ENCODE data around the gene TENT4B. TPM values are rescaled to one million over a fixed set of nuclear protein-coding genes. Genes with fewer than 3 reads are reported as not detected.

The TENT4B gene
- total RNA-seq, 1 donor from 2014 or later = 6.5 TPM

GRCh38 chr16:50195276-50195675 is 42.2 kb downstream of the TENT4B start:
- peak in 1 of 2 donors; percentile 38 for DNase-seq (ENCODE audit: low read depth in 2 of 2)

DNA sequence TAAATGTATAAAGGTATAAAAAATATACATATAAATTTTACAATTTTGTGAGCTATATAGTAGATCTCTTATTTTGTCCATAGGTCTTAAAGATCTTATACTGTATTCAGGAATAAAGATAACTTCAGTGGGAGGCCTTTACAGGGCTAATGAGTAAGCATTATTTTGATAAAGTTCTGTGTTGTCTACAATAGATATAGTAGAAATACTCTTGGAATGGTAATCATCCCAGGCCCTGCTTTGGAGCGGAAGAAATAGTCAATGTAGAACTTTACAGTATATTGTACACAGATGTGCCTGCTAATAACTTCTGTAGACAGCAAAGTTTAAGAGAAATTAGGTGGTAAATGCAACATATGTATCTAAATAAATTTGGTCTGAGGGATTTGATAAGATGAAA is 42.6 kb downstream of the TENT4B start:
- DNase-seq (ENCODE audit: low read depth in 2 of 2) = no peak

DNA sequence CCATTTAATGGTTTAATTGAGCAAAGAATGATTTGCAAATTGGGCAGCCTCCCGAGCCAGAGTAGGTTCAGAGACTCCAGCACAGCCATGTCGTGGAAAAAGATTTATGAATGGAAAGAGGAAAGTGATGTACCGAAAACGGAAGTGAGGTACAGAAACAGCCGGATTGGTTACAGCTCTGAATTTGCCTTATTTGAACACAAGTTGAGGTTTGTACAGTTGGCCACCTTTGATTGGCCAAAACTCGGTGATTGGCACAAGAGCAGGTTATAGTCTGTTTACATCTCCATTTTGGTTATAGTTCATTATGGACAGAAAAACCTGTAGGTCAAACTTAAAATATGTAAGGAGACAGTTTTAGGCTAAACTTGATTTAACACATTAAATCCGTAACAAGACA is 44.5 kb downstream of the TENT4B start:
- DNase-seq (ENCODE audit: low read depth in 2 of 2) = no peak

GRCh38 chr16:50198802-50199403 is 45.8 kb downstream of the TENT4B start:
- no peak for DNase-seq (ENCODE audit: low read depth in 2 of 2)

DNA sequence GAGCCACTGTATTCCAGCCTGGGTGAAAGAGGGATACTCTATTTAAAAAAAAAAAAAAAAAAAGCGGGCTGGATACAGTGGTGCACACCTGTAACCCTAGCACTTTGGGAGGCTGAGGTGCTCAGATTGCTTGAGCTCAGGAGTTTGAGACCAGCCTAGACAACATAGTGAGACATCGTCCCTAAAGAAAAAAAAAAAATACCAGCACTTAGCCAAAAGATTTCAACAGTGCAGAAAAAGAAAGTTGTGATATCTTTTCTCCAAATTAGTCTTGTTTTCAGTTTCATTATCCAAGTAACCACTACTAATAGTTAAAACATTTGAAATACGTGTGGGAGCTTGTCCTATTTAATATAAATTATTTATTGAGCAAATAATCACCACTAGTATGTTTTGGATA is 48.7 kb downstream of the TENT4B start:
- DNase-seq (ENCODE audit: low read depth in 2 of 2) = no peak

DNA sequence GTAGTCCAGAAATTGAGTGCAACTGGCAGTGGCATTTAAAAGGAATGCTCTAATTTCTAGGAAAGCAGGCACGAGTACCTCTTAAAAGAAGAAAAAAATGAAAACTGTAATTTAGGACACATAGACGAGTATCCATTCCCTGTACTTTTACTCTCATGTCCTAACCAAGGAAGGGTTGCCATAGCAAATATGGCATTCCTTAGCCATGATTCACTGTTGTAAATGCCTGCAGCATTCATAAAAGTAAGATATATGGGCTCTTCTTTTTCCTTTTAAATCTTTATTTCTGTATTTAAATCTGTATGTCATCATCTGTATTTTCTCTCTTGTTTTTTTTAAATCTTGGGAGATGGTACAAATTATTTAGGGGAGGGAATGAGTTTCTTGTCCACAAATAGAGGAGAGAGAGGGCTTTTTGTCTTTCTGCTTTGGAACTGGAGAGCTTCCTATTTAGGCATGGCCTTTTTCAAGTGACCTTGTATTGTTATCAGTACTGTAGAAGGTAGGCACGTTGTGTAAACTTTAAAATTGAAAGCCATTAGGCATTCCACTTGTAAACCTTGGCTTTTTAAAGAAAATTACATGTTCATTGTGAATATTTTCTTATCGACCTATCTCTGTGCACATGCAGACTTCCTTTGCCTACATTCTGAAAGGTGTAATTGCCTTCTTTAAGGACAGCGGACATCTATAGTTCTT is 50.0 kb downstream of the TENT4B start:
- DNase-seq (ENCODE audit: low read depth in 2 of 2) = peak; percentile 87 to 88

GRCh38 chr16:50203681-50204080 is 50.6 kb downstream of the TENT4B start:
- no peak for DNase-seq (ENCODE audit: low read depth in 2 of 2)

DNA sequence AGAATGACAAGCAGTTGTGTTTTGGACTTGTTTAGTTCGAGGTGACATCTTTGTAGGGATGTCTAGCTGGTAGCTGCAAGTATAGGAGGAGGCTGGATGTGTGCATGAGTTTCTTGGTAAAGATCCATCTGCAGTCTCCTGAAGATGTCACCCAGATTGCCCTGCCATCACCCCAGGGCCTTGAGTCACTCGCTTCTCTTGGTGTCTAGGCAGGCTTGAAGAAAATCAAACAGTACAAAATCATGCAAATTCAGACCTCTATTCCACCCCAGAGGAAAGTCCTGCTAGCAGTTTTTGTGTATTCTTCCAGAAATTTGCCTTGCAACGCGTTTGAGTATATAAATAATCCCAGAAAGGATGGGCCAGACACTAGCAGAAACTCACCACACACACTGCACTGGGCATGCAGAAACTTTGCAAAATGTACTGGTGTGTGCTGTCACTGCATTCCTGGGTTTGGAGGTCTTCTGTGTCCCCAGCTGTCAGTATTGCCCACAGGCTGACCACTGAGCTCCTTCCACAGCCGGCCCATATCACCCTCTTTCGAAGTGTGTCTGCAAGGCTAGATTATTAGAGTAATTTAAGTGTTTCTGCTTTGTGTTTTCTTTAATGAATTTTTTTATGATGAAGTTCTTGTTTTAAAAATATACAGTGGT is 51.5 kb downstream of the TENT4B start:
- DNase-seq (ENCODE audit: low read depth in 2 of 2) = no peak

DNA sequence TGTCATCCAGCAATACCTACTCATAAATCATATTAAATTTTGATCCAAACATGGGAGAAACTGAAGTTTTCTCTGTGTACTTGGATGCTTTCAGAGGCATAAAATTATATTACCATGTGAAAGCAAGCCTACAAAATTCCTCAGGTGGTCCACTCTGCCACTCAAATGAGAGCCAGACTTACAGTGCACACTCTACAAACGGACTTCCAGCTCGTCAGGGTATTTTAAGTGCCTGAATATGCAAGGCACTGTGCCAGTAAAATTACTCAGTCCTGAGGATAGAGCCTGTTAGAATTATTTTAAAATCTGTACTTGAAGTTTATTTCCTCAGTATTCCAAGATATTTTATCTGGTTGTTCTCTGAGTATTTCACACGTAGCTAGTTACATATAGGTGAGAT is 54.5 kb downstream of the TENT4B start:
- peak in 1 of 2 donors; percentile 46 for DNase-seq (ENCODE audit: low read depth in 2 of 2)

DNA sequence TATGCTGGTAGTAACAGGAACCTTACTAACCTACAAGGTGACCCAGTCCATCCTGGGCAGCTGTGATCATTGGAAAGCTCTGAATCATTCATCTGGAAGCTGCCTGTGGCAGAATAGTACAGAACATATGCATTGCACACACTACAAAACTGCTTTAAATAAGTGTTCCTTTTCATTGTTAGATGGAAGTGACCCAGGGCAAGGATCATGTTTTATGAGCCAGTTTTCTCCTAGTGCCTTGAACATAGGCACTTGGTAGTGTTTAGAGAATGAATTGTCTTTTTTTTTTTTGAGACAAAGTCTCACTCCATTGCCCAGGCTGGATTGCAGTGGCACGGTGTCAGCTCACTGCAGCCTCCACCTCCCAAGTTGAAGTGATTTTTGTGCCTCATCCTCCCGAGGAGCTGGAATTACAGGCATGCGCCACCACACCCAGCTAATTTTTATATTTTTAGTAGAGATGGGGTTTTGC is 55.4 kb downstream of the TENT4B start:
- DNase-seq (ENCODE audit: low read depth in 2 of 2) = peak in 1 of 2 donors; percentile 82

- DNase-seq (ENCODE audit: low read depth in 2 of 2) = no peak
These were observed 56.6 kb downstream of the TENT4B start for GRCh38 chr16:50209546-50210265.

GRCh38 chr16:50210266-50211038 is 57.3 kb downstream of the TENT4B start:
- DNase-seq (ENCODE audit: low read depth in 2 of 2) = peak; percentile 70 to 86

- DNase-seq (ENCODE audit: low read depth in 2 of 2) = peak; percentile 50 to 70
These were observed 60.9 kb downstream of the TENT4B start for GRCh38 chr16:50213939-50214519.

DNA sequence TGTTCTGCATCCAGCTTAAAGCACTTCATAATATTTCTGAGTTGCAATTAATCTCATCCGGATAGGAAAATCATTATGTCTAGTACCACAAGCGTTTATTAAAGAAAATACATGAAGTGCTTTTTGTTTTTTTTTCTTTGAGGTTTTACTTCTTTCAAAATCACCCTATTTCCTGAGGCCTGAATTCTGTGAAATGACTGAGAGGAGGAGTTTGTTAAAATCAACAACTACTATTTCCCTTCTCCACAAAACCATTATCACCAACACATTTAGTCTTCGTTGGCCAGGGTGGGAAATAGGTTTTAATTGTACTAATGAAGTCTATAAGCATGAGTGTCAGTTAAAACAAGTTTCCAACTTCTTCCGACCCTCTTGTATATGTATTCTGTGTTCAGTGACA is 62.6 kb downstream of the TENT4B start:
- DNase-seq (ENCODE audit: low read depth in 2 of 2) = no peak

DNA sequence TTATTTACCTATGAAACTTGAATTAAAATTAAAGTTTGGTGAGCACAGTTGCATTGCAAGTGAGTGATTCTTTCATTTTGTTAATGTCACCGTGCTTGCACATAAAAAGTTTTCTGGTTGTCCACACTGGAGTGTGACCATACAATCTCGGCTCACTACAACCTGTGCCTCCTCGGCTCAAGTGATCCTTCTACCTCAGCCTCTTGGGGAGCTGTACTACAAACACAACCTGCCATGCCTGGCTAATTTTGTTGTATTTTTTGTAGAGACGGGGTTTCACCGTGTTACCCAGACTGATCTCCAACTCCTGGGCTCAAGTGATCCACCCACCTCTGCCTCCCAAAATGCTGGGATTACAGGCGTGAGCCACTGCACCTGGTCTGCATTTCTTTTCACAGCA is 63.1 kb downstream of the TENT4B start:
- DNase-seq (ENCODE audit: low read depth in 2 of 2) = no peak

GRCh38 chr16:50219402-50219975 is 66.4 kb downstream of the TENT4B start:
- no peak for DNase-seq (ENCODE audit: low read depth in 2 of 2)

DNA sequence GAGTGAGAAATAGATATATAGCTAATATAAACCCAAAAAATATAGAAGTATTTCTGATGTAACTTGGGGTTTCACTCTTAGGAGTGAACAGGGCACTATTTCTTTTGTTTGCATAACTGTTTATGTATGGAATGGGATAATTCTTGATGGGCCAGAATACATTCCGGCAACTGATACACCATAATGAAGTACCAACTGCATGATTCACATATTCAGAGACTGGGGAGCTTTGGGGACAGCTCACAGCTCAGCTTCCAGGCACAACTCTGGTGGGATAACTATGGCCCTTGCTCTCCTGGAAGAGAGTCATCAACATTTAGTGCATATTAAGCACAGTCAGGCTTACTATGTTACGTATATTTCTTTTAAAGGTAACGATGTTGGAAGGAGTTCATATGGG is 71.2 kb downstream of the TENT4B start:
- no peak for DNase-seq (ENCODE audit: low read depth in 2 of 2)

DNA sequence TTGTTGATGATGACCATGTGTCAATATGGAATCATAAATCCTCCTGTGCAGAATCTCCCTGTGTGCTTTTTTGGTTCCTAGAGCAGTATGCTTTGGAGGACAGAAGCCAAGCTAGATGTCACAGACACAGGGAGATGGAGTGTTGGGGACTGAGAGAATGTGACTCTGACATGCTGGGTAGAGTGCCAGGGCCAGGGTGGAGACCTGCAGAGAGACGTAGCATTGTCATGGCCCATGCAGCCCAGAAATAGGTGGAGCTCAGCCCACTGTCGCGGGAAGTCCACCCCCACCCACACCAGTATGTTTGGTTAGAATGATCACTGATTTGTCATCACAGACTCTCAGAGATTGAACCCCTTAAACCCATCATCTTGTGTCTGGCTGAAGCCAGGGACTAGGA is 74.0 kb downstream of the TENT4B start:
- no peak for DNase-seq (ENCODE audit: low read depth in 2 of 2)

DNA sequence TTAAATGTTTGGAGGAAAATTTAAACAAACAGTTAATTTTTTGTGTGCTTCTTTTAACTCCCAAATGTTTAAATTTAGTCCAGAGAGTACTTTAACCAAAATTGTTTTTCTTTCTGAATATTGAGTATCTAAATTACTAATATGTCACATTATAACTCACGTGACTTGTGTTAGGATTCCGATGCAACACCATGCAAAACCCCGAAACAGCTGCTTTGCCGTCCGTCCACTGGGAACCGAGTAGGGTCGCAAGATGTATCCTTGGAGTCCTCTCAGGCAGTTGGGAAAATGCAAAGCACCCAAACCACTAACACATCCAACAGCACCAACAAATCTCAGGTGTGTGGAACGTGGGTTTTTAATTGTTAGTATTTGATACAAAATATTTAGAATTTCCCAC is 74.6 kb downstream of the TENT4B start:
- no peak for DNase-seq (ENCODE audit: low read depth in 2 of 2)

GRCh38 chr16:50228364-50228868 is 75.3 kb downstream of the TENT4B start:
- DNase-seq (ENCODE audit: low read depth in 2 of 2) = no peak
